Astrocyte of the hippocampus (primary cell): Measurements from ENCODE around the gene AGFG2.
"Not testable (repeated sequence)": the region's sequence is repeated elsewhere in the genome, so short reads cannot be mapped to it uniquely, and the experiment has no call there.

ENCODE experiments used
- DNase-seq: peaks from one replicate; pipeline ENCODE4 v3.0.0; 2011; ENCODE audit warnings: low read depth, low spot score

AGFG2 gene, protein sequence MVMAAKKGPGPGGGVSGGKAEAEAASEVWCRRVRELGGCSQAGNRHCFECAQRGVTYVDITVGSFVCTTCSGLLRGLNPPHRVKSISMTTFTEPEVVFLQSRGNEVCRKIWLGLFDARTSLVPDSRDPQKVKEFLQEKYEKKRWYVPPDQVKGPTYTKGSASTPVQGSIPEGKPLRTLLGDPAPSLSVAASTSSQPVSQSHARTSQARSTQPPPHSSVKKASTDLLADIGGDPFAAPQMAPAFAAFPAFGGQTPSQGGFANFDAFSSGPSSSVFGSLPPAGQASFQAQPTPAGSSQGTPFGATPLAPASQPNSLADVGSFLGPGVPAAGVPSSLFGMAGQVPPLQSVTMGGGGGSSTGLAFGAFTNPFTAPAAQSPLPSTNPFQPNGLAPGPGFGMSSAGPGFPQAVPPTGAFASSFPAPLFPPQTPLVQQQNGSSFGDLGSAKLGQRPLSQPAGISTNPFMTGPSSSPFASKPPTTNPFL

DNA sequence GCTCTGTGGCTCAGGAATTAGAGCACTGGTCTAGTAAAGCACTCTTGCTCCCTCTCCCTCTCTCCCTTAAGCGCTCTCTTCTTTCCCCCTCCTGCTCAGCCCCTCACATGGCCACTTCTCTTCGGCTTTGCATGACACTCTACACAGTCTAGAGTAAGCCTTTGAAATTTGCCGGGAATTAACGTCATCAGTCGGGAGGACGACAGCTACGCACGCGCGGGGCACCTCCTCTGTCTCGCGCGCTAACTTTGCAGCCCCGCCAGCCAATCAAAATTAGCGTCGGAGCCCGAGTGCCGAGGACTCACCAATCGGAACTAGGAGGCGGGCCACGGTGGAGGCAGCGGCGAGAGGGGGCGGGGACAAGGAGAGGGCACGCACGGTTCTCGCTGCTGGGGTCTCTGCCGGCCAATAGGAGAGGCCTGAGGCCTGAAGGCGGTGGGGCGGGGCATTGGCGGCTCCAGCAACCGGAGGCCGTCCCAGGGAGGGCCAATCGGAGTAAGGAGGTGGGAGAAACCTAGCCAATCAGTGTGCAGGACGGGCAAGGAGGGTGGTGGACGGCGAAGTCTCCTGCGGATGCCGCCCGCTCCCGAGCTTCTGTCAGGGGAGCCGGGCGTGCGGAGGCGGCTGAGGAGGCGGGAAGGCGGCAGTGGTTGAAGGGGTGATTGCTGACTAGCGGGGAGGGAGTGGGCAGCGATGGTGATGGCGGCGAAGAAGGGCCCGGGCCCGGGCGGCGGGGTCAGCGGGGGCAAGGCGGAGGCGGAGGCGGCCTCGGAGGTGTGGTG lies at the start of gene AGFG2:
TSS of gene AGFG2 (plus strand) at position 550 of the 782 bp plus-strand sequence. CDS start at position 694, 144 bp downstream.
- DNase-seq = peak; percentile 100

DNA sequence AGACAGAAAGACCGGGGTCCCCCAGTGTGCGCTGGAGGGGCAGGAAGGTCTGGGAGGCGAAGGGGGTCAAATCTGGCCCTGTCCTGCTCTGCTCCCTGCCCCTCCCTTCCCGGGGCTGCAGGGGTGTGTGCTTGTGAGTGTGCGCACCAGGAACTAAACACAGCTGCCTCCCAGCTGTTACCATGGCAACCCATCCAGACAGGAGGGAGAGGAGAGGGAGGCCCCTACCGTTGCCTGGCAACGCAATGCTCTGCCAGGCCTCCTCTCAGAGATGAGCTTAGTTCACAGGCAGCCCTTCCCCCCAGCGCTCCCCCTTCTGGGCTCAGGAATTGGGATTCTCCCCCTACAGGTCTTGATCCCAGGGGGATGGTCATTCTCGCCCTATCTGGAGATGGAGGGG lies 49.2 kb upstream of the AGFG2 start:
- DNase-seq = peak; percentile 95

DNA sequence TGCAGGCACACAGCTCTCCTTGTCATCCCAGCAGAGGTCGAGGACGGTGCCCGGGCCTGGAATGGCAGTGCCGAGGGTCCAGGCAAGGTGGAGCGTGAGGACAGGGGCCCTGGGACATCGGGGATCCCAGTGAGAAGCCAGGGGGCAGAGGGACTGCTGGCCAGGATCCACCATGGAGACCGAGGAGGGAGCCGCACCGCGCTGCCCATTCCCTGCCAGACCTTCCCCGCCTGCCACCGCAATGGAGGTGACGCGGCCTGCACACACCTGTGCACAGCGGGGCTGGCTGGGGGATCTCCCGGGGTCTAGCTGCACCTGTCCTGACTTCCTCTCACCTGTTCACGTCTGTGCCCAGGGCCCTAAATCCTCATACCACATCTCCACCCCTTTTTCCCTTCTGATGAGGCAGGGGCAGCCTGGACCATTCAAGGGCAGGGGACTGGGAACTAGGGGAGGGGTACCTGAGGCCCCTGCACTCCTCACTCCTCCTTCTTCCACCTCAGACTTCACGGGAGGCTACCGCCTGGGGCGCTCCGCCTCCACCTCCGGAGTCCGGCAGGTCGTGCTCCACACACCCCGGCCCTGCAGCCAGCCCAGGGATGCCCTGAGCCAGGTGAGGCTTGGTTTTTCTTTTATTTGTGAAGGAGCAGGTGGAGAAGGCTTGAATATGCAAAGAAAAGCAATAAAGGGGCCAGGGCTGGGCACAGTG lies 48.4 kb upstream of the AGFG2 start:
- DNase-seq = no peak

DNA sequence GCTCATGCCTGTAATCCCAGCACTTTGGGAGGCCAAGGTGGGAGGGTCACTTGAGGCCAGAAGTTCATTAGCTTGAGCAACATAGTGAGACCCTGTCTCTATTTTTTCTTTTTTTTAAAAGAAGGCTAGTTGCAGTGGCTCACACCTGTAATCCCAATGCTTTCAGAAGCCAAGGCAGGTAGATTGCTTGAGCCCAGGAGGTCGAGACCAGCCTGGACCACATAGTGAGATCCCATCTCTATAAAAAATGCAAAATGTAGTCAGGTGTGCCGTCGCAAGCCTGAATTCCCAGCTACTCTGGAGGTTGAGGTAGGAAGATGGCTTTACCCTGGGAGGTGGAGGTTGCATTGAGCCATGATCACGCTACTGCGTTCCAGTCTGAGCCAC lies 47.8 kb upstream of the AGFG2 start:
- DNase-seq = no peak

DNA sequence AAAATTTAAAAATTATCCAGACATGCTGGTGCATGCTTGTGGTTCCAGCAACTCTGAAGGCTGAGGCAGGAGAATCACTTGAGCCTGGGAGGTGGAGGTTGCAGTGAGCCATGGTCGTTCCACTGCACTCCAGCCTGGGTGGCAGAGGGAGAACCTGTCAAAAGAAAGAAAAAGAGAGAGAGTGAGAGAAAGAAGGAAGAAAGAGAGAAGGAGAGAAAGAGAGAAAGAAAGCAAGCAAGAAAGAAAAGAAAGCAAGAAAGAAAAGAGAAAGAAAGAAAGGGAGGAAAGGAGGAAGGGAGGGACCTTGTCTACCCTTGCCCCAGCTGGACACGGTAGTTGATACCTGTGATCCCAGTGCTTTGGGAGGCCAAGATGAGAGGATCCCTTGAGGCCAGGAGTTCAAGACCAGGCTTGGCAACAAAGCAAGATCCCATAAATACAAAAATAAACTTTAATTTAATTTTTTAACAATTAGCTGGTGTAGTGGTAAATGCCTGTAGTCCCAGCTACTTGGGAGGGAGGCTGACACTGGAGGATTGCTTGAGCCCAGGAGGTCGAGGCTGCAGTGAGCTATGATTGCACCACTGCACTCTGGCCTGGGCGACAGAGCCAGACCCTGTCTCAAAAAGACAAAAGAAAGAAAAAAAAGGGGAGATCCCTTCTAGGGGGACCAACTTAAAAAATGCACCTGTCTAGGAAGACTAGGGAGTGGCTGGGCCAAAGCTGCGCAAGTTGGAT lies 46.1 kb upstream of the AGFG2 start:
- DNase-seq = no peak

DNA sequence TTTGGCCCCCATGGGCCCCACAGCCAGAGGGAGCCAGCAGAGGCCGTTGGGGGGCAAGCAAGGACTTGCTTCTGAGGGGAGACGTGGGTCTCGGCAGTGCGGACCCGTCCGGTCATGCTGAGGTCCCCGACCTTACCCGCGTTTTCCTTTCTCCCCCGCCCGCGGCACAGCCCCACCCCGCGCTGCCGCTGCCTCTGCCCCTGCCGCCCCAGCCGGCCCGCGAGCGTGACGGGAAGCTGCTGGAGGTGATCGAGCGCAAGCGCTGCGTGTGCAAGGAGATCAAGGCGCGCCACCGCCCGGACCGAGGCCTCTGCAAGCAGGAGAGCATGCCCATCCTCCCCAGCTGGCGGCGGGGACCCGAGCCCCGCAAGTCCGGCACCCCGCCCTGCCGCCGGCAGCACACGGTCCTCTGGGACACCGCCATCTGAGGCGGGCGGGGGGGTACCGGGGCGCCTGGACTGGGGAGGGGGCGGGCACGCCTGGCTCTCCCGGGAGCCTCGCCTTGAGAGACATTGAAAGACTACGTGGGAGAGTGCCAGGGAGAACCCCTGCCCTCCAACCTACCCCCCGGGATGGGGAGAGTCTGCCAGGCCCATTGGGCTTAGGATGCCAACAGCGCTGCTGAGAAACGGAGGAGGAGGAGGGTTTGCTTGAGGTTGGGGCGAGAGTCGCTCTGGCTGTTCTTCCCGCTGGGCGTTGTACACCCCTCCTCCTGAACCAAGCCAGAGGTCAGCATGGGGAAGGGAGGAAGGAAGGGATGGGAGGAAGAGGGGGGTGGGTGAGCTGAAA lies 45.3 kb upstream of the AGFG2 start:
- DNase-seq = peak; percentile 56

DNA sequence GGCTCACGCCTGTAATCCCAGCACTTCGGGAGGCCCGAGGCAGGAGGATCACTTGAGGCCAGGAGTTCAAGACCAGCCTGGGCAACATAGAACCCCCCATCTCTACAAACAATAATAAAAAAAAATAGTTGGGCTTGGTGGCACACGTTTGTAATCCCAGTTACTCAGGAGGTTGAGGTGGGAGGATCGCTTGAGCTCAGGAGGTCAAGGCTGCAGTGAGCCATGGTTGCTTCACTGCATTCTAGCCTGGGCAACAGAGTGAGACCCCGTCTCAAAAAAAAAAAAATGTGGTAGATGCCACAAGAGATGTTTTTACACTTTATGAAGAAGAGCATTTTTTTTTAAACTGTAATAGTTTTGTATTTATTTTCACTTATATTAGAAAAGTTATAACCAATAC lies 42.5 kb upstream of the AGFG2 start:
- no peak for DNase-seq

DNA sequence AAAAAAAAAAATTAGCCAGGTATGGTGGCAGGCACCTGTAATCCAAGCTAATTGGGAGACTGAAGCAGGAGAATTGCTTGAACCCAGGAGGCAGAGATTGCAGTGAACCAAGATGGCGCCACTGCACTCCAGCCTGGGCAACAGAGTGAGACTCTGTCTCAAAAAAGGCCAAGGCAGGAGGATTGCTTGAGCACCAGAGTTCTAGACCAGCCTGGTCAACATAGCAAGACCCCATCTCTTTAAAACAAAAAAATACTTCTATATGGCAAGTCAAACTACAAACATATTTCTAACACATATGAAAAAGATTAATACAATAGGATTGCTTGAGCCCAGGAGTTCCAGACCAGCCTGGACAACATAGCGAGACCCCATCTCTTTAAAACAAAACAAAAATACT lies 38.3 kb upstream of the AGFG2 start:
- not testable (repeated sequence) for DNase-seq

DNA sequence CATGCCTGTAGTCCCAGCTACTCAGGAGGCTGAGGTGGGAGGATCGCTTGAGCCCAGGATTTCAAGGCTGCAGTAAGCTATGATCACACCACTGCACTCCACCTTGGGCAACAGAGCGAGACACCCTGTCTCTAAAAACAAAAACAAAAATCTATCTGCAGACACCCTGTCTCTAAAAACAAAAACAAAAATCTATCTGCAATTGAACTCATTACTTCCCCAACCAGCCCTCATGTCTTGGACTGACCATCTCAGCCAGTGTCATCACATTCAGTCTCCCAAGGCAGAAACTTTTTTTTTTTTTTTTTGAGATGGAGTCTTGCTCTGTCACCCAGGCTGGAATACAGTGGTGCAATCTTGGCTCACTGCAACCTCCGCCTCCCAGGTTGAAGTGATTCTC lies 35.0 kb upstream of the AGFG2 start:
- DNase-seq = not testable (repeated sequence)

DNA sequence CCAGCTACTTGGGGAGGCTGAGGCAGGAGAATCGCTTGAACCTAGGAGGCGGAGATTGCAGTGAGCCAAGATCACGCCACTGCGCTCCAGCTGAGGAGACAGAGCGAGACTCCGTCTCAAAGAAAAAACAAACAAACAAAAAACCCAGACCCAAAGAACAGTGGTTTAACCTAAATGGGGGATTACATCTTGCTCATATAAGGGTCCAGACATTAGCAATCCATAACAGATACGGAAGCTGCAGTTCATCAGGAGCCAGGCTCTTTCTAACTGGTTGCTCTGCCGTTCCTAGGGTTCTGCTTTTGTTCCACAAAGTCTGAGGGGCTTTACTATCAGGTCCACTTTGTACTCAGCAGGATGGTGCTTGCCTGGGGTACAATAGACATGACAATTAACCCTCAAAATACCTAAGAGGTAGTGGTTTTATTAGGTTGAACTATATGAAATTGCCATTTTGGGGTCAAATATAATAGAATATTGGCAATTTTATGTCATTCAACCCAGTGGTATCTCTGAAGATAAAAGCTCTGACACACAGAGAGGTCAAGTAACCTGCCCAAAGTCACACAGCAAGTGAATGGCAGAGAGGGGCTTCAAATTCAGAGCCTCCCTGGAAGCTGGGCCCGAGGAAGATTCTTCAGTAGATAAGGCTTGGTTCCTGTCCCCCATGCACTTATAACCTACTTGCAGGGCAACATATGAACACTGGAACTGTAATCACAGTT lies 34.0 kb upstream of the AGFG2 start:
- DNase-seq = no peak

DNA sequence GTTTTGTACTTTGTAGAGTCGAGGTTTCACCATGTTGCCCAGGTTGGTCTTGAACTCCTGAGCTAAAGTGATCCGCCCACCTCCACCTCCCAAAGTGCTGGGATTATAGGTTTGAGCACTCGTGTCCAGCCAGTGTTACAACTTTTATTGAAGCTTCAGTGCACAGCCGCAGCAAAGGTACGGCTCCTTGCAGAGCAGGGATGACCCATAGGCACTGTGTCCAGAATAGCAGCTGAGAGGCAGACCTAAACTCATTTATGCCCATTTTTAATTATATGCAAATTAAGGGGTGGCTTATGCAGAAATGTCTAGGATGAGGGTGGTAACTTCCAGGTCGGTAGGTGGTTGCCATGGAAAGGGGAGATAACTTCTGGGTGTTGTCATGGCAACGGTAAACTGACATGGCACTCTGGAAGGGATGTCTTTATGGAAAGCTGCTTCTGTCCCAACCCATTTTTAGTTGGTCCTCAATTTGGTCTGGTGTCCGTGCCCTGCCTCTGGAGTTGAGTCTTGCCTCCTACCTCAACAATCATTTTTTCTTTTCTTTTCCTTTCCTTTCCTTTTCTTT lies 32.6 kb upstream of the AGFG2 start:
- no peak for DNase-seq

DNA sequence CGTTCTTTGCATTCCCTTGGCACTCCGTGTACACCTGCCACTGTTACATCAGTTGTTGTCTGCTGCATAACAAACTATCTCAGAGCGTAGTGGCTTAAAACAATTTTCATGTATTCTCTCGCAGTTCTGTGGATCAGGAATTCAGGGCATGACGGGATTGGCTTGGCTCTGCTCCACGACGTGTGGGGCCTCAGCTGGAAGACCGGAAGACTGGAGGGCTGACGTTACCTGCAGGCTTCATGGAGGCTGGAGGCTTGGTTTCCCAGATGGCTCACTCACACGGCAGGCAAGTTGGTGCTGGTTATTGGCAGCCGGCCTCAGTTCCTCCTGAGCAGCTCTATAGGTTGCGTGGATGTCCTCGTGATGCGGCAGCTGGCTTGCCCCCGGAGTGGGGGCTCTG lies 29.8 kb upstream of the AGFG2 start:
- peak; percentile 83 for DNase-seq

DNA sequence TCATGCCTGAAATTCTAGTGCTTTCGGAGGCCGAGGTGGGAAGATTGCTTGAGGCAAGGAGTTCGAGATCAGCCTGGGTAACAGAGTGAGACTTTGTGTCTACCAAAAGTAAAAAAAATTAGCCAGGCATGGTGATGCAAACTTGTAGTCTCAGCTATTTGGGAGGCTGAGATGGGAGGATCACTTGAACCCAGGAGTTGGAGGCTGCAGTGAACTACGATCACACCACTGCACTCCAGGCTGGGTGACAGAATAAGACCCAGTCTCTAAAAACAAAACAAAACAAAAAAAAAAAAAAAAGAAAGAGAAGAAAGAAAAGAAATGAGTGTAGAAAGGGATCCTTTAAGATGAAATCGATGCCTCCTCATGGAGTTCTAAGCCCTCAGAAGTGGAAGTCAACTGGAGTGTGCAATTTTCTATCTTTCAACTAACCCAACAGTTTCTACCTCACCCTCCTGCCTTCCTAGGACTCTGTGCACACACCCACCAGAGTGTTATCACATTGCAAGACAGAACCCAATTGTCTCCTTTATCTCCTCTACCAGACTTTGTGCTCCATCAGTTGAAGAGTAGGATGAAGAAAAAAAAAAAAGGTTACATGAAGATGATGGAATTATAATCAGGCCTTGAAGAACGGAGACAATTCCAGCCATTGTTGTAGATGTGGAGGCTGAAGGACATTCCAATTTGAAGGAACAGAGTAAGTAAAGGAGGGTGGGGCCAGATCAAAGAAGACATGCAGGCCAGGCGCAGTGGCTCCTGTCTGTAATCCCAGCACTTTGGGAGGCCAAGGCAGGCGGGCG lies 28.4 kb upstream of the AGFG2 start:
- no peak for DNase-seq

DNA sequence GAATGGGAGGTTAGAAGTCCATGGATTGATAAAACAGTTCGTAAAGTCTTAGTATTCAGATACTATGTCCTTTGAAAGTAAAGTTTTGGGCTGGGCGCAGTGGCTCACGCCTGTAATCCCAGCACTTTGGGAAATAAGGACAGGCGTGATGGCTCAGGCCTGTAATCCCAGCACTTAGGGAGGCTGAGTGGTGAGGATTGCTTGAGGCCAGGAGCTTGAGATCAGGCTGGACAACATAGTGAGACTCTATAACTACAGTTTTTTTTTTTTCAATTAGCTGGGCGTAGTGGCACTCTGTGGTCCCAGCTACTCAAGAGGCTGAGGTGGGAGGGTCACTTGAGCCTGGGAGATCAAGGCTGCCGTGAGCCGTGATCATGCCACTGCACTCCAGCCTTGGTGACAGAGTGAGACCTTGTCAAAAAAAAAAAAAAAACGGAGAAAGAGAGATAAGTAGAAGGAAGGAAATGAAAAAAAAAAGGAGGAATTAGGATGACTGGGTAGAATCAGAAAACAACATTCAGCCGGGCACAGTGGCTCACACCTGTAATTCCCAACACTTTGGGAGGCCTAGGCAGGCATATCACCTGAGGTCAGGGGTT lies 25.7 kb upstream of the AGFG2 start:
- no peak for DNase-seq

DNA sequence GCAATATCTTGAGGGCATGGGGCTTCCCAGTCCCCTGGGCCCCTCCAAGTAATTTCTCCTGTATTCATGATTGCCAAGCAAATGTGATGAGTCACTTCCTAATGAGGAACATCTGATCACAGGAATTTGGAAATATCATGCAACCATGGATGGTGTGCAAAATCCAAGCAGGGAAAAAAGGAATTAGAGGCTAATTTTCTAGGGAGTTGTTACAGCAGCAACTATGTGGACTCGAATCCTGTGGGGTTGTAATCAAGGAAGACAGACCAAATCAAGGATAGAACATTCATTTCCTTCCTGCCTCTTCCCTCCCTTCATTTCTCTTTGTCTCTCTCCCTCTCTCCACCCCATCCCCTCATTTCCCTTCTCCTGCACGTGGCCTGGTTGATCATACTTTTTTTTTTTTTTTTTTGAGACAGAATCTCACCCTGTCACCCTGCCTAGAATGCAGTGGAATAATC lies 23.9 kb upstream of the AGFG2 start:
- peak; percentile 38 for DNase-seq

DNA sequence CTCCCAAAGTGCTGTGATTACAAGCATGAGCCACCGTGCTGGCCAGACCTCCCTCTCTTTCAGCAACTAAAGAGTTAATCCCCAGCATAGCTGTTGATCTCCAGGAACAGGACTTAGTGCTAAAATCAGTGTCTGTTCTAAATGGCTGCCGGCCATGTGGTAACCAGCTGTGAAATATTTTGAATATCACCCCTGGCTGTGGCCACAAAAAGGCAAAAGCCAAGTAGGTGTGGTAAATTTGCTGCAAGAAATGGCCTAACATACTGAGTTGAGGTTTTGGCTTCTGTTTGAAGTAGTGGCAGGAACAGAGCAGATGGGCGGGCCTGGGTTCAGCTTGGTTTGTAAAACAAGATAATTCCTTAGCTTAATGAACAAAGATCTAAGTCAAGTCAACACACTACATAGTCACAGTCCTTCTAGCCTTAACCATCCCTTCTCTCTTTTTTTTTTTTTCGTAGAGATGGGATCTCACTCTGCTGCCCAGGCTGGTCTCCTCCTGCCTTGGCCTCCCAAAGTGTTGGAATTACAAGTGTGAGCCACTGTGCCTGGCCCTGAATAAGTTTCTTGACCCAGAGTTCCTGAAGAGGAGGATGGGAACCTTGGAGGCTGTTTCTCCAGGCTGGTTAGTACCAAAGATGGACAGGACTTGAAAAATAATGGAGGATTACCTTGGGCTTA lies 22.7 kb upstream of the AGFG2 start:
- peak; percentile 95 for DNase-seq

DNA sequence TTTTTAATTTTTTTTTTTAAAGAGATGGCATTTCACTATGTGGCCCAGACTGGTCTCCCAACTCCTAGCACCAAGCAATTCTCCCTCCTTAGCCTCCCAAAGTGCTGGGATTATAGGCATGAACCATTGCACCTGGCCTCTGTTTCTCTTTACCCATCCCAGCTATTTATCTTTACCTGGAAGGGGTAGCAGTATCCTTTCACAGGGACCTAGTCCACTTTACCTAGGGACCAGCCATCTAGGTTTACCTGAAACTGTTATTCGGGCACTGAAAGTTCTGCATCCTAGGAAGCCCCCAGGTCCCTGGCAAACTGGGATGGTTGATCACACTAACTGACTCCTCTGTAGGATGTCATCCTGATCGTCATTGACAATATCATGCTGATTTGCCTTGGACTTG lies 21.7 kb upstream of the AGFG2 start:
- no peak for DNase-seq

DNA sequence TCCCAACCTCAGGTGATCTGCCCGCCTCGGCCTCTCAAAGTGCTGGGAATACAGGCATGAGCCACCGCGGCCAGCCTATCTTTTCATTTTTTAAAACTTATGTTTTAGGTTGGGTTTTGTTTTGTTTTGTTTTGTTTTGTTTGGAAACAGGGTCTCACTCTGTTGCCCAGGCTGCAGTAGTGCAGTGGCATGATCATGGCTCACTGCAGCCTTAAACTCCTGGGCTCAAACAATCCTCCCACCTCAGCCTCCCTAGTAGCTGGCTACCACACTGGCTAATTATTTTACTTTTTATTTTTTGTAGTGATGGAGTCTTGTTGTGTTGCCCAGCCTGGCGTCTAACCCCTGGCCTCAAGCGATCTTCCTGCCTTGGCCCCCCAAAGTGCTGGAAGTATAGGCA lies 19.4 kb upstream of the AGFG2 start:
- no peak for DNase-seq
